Fibroblast of skin of back (primary cell): ENCODE results near the gene ARHGEF7.

Experiments used
- DNase-seq: peaks from one replicate; pipeline ENCODE4 v3.0.0-alpha.2; 2013

The ARHGEF7 gene

DNA sequence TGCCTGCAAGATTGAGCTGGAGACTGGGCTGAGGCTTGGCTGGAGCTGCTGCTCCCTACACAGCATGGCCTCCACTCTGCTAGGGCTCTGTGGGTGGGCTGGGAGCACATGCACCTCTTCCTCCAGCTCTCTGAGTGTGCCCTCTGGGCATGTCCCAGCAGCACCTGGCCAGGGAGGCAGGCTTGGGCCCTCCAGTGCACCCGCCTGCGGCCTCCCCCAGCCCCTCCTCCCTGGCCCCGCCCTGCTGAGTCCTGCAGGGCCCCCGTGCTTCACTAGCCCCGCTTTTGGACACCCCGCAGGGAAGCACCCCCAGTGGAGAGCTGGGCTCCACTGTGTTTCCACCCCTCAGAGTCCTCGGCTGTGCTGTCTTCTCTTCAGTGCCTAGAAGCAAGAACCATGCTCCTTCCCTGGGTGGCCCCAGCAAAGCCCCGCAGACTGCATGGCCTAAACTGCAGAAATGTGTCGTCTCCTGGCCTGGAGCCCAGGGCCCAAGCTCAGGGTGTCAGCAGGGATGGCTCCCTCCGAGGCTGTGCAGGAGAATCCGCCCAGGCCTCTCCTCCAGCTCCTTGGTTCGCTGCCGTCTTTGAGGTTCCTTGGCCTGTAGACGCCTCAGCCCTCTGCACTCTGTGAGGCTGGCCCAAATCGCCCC is 200.4 kb downstream of the ARHGEF7 start:
- DNase-seq = no peak

DNA sequence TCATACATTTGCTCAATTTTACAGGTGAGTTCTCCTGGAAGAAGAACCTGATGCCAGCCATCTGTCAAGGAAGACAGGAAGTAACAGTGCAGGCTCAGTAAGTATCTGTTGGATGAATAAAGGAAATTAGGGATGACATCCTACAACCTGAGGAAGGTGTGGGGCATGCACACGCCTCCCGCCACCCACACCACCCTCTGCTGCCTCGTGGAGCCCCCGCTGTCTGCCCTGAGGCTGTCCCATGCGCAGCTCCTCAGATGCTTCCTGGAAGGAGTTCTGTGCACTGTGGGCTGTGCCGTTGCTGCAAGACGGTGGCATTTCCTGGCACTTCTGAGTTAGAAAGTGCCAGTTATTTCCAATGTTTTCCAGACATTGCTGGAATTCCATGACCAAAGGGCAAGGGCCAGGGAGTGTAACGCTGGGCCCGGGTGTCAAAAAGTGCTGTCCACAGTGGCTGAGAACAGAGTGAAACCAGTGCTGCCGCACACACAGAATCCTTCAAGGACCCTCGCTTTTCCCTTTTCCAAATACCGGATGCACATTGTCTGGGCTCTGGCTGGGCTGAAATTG is 201.1 kb downstream of the ARHGEF7 start:
- no peak for DNase-seq

DNA sequence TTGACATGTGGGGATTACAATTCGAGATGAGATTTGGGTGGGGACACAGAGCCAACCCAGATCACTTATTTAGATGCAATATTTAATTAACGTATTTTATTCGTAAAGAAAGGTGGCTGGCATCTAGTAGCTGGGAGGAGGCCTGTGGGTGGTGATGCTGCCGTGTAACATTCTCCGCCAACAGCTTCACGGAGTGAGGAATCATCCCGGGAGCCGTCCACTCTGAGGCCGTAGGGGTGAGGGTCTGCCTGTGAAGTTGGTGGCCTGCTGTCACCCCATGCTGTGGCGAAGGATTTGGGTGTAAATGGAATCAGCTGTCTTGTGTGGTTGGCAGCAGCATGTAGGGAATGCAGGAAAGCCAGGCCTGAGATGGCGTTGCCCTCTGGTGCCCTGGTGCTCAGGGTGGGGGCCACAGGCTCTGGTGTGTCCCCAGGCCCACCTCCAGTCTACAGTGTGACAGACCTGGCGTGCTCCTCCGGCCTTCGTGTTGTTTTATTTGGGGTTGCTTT is 202.0 kb downstream of the ARHGEF7 start:
- no peak for DNase-seq

- no peak for DNase-seq
Observed at GRCh38 chr13:111317571-111318345, 202.6 kb downstream of the ARHGEF7 start.

DNA sequence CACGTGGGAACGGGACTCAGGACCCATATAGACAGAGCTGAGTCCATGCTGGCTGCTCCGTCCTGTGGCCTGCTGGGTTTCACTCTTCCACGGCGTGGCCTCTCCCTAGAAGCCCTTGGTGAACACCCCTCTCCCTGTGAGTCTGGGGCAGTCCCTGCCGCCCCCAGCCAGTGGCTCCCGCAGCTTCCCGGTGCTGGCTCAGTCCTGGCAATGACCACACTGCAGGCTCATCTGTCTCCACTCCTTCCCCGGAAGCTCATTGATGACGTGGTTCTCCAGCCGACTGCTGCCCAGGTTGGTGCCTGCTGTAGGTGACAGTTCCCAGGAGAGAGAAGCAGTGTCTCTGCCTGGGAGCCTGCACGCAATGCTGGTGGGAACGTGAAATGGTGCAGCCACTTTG is 203.3 kb downstream of the ARHGEF7 start:
- DNase-seq = no peak

- no peak for DNase-seq
Observed at GRCh38 chr13:111319521-111319920, 204.4 kb downstream of the ARHGEF7 start.

DNA sequence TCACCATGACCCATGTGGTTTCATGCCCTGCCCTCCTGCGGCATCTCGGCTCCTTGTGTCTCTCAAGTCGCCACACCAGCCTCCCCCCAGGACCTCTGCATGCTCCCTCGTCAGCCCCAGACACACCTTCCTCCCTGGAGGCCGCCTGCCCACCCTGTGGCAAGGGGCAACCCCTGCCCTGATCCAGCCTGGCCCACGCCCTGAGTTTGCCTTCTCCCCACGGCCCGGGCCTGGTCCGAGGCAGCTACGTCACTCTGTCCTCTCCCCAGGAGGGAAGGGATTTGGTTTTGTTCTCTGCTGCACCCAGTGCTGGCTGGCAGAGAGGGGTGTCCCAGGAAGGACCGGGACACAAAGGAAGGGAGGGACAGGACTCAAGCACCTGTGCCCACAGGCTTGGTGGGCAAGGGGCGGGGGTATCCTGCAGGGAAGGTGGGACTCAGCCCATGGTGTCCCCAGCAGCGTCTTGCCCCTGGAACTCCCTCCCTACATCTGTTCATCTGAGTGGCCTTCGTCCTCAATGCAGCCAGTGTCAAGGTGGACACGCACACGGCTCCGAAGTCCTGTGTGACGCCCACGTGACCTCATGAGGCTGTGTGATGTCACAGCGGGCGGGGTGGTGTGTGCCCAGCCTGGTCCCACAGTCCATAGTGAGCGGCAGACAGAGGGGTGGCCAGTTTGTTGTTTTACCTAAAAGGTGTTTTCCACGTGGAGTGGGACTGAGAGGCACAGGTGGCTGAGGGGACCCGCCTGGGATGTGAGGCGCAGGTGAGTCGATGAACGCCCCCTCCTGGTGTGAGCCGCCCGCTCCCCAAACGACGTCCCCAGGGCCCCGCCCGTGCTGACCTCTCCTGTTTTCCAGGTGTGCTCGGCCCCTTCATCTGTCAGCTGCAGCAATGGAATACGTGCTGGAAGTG is 205.1 kb downstream of the ARHGEF7 start, which contains the start of gene TEX29:
TSS of gene TEX29 (plus strand) at position 645 of the 914 bp plus-strand sequence. CDS start at position 894, 249 bp downstream.
- no peak for DNase-seq

DNA sequence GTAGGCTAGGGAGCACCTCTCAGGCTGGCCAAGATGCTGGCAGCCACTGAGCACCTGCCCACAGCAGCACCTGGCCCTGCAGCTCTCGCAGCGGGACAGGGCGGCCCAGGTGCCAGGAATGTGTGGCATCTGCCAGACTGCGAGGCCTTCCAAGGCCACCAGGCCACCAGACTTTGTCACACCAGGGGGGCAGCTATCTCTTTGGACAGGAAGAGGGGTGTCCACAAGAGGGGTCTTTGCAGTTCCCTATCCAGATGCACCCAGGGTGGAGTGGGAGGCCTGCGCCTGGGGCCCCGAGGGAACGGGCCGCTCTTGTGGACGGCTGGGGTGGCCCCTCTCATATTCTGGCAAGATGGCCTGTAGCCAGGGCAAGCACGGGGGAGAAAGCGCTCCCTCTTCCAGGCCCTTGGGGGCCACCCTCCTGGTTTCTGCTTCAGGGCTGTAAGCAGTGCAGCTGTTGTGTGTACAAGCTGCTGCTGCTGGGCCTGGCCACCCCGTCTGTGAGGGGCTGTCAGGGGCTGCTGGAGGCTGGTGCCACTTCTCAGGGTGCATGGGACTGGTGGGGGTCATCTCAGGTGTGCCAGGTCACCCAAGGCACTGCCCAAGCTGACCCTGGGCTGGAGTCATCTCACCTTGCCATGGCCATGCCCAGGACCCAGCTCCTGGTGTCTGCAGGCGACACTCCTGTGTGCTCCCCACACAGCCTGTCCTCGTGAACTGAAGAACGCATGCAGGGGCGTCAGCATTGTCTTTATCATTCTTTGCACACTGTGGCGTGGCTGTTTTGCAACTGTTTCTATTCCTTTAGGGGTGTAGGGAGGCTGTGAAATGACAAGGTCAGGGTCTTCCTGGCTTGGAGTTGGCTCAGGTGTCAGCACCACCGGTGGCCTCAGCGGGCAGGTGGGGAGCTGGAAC is 207.1 kb downstream of the ARHGEF7 start:
- DNase-seq = no peak

GRCh38 chr13:111322916-111323331 is 207.8 kb downstream of the ARHGEF7 start:
- no peak for DNase-seq

DNA sequence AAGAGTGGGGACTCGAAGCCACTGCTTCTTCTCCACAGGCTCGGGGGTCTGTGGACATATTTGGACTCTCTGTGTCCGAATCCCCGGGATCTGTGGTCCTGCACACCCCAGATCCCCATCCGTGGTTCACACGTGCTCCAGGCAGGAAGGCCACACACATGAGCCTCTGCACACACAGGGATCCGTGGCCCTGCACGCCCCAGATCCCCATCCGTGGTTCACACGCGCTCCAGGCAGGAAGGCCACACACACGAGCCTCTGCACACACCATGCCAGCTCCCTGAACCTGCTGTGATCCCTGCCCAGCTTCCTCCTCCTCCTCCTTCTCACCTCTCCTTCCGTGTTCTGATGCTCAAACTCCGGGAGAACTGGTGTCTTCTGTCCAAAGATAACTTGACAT is 208.4 kb downstream of the ARHGEF7 start:
- DNase-seq = no peak

GRCh38 chr13:111323950-111324651 is 209.0 kb downstream of the ARHGEF7 start:
- DNase-seq = no peak

DNA sequence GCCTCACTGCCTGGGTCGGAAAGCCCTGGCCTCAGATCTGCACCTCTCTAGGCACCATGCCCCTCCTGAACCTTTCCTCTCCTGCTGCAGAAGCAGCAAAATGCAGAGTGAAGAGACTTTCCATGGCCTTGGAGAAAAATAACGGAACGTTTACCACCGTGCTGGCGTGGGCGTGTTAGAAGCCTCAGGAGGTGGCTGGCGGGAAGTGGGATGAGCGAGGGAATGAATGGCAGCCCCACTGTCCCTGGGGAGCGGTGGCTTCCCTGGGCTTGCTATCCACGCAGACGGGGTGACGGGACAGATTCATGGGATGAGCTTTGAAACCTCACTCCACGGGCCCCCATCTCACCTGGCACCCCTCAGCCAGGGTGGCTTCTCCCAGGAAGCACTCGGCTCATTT is 209.6 kb downstream of the ARHGEF7 start:
- DNase-seq = no peak

DNA sequence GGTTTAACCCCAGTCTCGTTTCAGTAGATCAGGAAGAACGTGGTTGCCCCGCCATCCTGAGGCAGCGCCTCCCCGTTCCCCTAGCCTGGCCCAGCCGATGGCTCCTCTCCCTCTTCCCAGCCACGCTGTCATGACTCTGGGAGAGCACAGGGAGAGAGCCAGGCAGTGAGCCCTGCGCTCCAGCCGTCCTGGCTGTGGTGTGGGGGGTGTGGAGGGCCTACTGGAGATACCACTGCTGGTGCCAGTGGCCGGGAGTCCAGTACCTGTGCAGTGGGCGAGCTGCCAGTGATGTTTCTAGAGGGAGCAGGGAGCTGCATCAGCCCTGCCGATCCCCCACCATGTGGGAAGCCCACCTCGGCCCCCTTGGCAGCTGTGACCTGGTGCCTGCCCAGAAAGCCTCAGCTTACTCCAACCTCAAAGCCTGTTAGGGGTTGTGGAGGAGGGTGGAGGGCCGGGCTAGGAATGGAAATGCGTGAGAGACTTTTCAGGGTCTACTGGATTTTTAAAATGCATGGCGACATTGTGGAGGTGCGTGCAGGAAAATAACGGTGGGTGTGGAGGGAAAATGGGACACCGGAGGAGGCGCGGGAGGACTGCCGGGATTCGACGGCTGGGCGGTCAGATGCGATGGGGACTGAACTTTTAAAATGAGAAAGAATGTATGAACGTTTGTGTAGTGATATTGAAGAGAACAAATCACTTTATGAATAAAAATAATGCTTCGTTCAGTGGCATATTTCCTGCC is 210.2 kb downstream of the ARHGEF7 start:
- DNase-seq = no peak

DNA sequence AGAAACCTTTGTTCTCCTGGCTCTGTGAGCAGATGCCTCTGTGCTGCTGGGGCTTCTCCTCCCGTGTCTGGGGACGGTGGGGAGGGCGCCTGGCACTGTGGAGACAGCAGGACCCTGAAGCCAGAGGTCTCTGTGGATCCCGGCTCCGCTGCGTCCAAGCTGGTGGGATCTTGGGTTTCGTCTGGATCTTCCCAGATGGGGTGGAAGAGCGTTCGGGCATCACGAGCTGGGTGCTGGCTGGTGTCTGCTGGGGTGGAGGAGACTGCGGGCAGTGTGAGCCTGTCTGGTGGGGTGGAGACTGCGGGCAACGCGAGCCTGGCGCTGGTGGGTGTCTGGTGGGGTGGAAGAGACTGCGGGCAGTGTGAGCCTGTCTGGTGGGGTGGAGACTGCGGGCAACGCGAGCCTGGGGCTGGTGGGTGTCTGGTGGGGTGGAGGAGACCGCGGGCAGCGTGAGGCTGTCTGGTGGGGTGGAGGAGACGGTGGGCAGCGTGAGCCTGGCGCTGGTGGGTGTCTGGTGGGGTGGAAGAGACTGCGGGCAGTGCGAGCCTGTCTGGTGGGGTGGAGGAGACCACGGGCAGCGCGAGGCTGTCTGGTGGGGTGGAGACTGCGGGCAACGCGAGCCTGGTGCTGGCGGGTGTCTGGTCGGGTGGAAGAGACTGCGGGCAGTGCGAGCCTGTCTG is 211.0 kb downstream of the ARHGEF7 start:
- no peak for DNase-seq

DNA sequence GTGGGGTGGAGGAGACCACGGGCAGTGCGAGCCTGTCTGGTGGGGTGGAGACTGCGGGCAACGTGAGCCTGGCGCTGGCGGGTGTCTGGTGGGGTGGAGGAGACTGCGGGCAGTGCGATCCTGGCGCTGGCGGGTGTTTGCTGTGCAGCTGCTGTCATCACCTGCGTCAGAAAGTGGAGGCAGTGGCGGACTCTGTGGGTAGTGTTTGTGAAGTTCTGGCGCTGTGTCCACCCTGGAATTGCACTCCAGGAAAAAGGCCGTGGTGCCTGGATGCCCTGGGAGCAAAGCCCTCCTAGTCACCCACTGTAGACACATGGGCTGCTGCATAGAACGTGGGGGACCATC is 211.5 kb downstream of the ARHGEF7 start:
- no peak for DNase-seq

DNA sequence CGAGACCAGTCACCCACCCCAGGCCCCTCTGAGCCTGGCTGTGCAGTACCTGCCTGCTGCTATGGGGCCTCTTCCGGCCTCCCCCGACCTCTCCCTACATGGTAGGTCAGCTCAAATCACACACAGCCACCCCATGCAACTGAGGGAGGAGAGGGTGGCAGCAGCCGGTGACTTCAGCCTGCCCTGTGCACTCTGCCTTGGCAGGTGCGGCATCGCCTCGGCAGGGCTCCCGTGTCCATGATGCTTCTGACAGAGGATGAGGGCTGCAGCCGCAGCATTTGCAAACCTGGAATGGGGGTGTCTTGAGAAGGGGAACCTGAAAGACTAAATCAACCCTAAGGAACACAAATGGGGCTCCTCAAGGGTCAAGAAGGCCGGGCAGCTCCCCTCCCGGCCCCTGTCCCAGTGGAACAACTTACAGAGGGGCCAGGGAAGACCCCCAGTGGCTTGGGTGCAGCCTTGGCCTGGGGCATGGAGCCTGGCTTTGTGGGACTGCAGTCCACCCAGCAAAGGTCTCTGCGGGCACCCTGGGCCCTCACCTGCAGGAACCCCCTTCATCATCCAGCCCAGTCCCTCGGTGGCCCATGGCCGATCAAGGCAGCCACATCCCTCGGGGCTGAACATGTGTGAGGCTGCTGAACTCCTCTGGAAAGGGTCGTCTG is 212.0 kb downstream of the ARHGEF7 start:
- no peak for DNase-seq

DNA sequence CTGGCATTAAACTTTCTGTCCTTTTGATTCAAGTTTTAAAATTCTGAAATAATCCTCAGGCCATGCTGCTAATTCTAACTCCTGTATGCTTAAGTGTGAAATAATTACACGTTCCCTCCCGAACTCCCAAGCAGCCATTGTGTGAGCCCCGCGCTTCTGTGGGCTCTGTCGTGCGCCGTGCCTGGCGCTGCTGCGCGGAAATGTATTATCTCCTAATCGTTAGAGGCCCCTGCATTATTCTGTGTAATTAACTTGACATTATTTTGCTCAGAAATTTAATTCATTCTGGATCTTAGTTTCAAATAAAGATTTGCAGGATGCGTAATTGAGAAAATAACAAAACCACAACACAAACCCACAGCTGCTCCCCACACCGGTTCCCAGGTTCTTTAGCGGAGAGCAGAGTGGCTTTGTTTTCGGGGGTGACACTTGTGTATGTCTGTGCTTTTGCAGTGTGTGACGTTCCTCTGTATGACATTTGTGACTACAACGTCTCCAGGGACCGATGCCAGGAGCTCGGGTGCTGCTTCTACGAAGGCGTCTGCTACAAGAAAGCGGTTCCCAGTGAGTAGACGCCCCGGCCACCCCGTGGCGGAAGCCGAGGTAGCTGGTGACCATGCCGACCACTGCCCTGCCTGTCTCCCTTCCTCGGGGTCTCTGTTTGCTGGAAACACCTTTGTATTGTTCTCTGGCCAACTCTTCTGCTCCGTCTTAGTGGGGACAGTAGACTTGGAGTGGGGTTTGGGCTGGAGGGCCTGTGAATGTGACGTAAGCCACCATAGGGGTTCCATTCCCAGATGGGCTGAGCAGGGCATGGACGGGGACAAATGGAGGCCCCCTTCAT is 212.8 kb downstream of the ARHGEF7 start:
- DNase-seq = no peak
